ENCODE results near the gene IL10RA. TPM values are rescaled to one million over a fixed set of nuclear protein-coding genes. Genes with fewer than 3 reads are reported as not detected.

IL10RA gene
- total RNA-seq (10 to 100 TPM; 15.4 to 41.1 TPM), polyA plus RNA-seq (10 to 100 TPM in 1 of 2 donors, 1 to 10 TPM in 1; 7.9 to 52.5 TPM)
- long read RNA-seq, donor 1, partial matches to known transcripts = 0 of 2 reads
- long read RNA-seq, donor 1, other reads (novel, unspliced or antisense) = 0 of 2 reads
- long read RNA-seq, donor 2, partial matches to known transcripts = 0 of 1 reads
- long read RNA-seq, donor 2, other reads (novel, unspliced or antisense) = 0 of 1 reads
- long read RNA-seq, donor 3, partial matches to known transcripts = 0 of 1 reads
- long read RNA-seq, donor 3, other reads (novel, unspliced or antisense) = 0 of 1 reads
- long read RNA-seq, donor 4 = 0 reads
- long read RNA-seq, donor 5 = 0 reads

DNA sequence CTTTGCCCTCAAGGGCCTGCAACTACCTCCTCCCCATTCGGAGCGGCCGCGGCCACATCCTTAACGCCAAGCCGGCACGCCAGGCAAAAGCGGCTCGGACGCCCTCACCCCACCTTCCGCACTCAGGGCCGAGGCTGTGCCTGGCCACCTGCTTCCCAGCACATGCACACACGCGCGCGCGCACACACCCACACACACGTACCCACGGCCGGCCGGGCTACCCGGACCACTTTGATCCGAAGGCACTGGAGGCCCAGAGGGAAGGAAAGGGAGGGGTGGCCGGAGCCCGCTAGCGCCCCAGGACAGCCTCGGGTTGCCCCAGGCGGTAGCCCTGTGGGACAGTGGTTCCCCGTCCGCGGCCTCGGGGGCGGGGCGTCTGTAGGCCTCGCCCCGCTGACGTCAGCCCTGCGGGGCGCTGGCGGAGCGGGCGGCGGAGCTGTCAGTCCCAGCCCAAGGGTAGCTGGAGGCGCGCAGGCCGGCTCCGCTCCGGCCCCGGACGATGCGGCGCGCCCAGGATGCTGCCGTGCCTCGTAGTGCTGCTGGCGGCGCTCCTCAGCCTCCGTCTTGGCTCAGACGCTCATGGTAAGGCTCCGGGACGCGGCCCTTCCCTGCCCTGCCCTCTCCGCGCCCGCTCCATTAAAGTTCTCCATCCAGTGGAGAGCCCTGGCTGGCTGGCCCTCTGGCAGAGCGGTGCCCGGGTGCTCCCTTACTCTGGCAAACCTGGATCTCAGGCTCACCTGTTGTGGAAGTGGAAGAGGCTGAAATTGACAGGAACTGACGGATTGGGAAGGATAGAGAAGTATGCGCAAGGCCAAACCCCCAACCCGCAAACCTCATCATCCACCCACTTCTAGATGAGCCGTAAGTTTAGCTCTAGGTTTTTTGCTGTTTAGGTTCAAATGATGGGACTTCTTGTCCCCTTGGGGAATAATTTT lies at the start of gene IL10RA:
TSS of gene IL10RA (plus strand) at position 442 of the 935 bp plus-strand sequence. CDS start at position 516, 74 bp downstream.
- Histone ChIP-seq H3K27me3 (ENCODE audit: control insufficient read depth in 3 of 3, insufficient read depth in 3 of 3, low read length in 2 of 3) (peaks cover 0 to 27% (median 21%) of the 10 kb centered on the region in 3 donors), H3K9ac (ENCODE audit: insufficient read depth in 1 of 2, low read length in 2 of 2) (peak within 1 kb of the TSS in 1 of 2 donors; percentile 64), H3K27ac (ENCODE audit: low read depth in 1 of 2, low read length in 1 of 2) (peak within 1 kb of the TSS in 1 of 2 donors; percentile 89), H3K4me1 (ENCODE audit: control insufficient read depth in 5 of 5, insufficient read depth in 5 of 5, low read length in 5 of 5) (peaks cover 0 to 8% (median 3%) of the 10 kb centered on the region in 5 donors), H3K9me3 (ENCODE audit: control insufficient read depth in 4 of 4, insufficient read depth in 3 of 4, low read length in 3 of 4) (no peaks in the 10 kb centered on the region), H3K4me3 (peak within 1 kb of the TSS; percentile 40), H3K36me3 (ENCODE audit: control insufficient read depth in 4 of 4, insufficient read depth in 4 of 4, low read length in 4 of 4) (no peaks in the 10 kb centered on the region)
- TF ChIP-seq, protein P1, sequence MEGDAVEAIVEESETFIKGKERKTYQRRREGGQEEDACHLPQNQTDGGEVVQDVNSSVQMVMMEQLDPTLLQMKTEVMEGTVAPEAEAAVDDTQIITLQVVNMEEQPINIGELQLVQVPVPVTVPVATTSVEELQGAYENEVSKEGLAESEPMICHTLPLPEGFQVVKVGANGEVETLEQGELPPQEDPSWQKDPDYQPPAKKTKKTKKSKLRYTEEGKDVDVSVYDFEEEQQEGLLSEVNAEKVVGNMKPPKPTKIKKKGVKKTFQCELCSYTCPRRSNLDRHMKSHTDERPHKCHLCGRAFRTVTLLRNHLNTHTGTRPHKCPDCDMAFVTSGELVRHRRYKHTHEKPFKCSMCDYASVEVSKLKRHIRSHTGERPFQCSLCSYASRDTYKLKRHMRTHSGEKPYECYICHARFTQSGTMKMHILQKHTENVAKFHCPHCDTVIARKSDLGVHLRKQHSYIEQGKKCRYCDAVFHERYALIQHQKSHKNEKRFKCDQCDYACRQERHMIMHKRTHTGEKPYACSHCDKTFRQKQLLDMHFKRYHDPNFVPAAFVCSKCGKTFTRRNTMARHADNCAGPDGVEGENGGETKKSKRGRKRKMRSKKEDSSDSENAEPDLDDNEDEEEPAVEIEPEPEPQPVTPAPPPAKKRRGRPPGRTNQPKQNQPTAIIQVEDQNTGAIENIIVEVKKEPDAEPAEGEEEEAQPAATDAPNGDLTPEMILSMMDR (IDR thresholded peaks at IDR 0.05; ENCODE audit: control extremely low read depth, extremely low read depth) = no peak
- peak; percentile 74 to 82 (median 82) for DNase-seq
- peak; percentile 92 for ATAC-seq (ENCODE audit: insufficient read depth, low FRiP score)
- 2 to 3% methylated on average over 48 to 71 of the region's 71 CpGs for WGBS, 2 donors

DNA sequence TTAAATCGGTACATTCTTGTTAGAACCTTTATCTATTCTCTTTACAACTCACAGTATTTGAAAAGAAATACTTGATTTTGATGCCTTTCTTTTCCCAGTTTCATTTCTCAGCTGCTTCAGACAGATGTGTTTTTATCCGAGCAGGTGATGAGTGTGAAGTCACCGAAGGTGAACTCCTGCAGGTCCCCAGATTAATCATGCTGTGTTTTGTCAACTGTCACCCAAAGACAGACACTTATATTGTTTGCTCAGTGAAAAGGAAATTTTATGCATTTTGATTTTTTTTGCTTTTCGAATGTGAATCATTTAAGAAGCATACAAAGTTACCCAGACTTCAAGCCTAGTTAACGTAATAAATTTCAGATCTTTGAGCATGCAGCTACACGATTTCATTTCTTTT lies 49.2 kb upstream of the IL10RA start:
- WGBS, 2 donors = 85 to 88% methylated on average over 6 of the region's 6 CpGs
- H3K36me3 ChIP-seq (ENCODE audit: control insufficient read depth in 4 of 4, insufficient read depth in 4 of 4, low read length in 4 of 4) = no peaks in the 10 kb centered on the region
- H3K27ac ChIP-seq (ENCODE audit: low read depth in 1 of 2, low read length in 1 of 2) = no peak overlapping the region
- no peak overlapping the region for H3K4me3 ChIP-seq
- TF ChIP-seq, protein P1 (IDR thresholded peaks at IDR 0.05; ENCODE audit: control extremely low read depth, extremely low read depth) = no peak
- H3K27me3 ChIP-seq (ENCODE audit: control insufficient read depth in 3 of 3, insufficient read depth in 3 of 3, low read length in 2 of 3) = no peaks in the 10 kb centered on the region
- DNase-seq = no peak
- no peaks in the 10 kb centered on the region for H3K9me3 ChIP-seq (ENCODE audit: control insufficient read depth in 4 of 4, insufficient read depth in 3 of 4, low read length in 3 of 4)
- H3K9ac ChIP-seq (ENCODE audit: insufficient read depth in 1 of 2, low read length in 2 of 2) = no peak overlapping the region
- H3K4me1 ChIP-seq (ENCODE audit: control insufficient read depth in 5 of 5, insufficient read depth in 5 of 5, low read length in 5 of 5) = no peaks in the 10 kb centered on the region
- no peak for ATAC-seq (ENCODE audit: insufficient read depth, low FRiP score)

DNA sequence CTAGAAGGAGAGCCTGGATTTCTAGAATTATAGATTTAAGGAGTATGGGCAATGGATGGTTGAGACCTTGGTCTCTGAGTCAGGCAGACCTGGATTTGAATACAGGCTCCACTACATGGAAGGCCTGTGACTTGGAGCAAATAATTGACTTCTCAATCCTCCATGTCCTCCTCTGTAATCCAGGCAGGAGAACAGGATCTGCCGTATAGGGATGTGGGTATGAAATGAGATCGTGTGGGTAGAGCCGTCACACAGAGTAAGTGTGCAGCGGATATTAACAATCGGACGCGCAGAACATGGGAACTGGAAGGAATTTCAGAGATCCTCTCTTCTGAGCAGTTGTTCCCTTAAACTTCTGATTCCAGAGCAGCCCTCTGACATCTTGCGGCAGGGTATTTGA lies 45.5 kb upstream of the IL10RA start:
- DNase-seq = no peak
- Histone ChIP-seq H3K27ac (ENCODE audit: low read depth in 1 of 2, low read length in 1 of 2) (no peak overlapping the region), H3K9me3 (ENCODE audit: control insufficient read depth in 4 of 4, insufficient read depth in 3 of 4, low read length in 3 of 4) (peaks cover 0 to 4% (median 0%) of the 10 kb centered on the region in 4 donors), H3K27me3 (ENCODE audit: control insufficient read depth in 3 of 3, insufficient read depth in 3 of 3, low read length in 2 of 3) (no peaks in the 10 kb centered on the region), H3K4me1 (ENCODE audit: control insufficient read depth in 5 of 5, insufficient read depth in 5 of 5, low read length in 5 of 5) (peaks cover 0 to 2% (median 0%) of the 10 kb centered on the region in 5 donors), H3K9ac (ENCODE audit: insufficient read depth in 1 of 2, low read length in 2 of 2) (no peak overlapping the region), H3K4me3 (no peak overlapping the region), H3K36me3 (ENCODE audit: control insufficient read depth in 4 of 4, insufficient read depth in 4 of 4, low read length in 4 of 4) (no peaks in the 10 kb centered on the region)
- TF ChIP-seq, protein P1 (IDR thresholded peaks at IDR 0.05; ENCODE audit: control extremely low read depth, extremely low read depth) = no peak
- 97 to 98% methylated on average over 8 of the region's 8 CpGs for WGBS, 2 donors
- ATAC-seq (ENCODE audit: insufficient read depth, low FRiP score) = no peak

Data from lung (tissue), 16 donors.